ENCODE results near the gene MROH2A. TPM values are rescaled to one million over a fixed set of nuclear protein-coding genes. Genes with fewer than 3 reads are reported as not detected.
A peak's percentile ranks its signal among the peaks of the same experiment; 100 is the strongest.
"Not testable (repeated sequence)": the region's sequence is repeated elsewhere in the genome, so short reads cannot be mapped to it uniquely, and the experiment has no call there.

MROH2A gene
- total RNA-seq, 2 experiments from 2014 or later, result not detected

DNA sequence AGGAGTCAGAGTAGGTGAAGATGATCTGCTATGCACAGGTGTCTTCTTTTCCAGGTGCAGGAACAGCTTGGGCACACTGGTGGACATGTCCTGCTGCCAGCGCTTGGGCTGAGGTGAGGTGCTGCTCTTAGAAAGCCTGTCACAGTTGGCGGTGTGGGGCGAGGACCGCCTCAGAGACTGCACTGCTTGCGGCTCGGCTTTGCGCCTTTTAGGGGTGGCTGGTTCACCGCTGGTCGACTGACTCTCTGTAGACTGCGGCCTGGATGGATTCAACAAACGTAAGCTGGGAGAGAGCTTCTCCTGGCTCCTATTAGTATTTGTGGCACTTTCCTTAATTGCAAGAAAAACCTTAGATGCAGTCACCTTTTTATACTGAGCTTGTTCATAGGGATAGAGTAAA, 88.3 kb downstream of the MROH2A start:
- ATAC-seq (no peak), DNase-seq (no peak)
- H3K27ac Mint-ChIP-seq, result no peak overlapping the region
- intact Hi-C loops (cut with micrococcal nuclease), result no loop called here
- CTCF ChIA-PET, result interaction anchor here (1.5 to 3.0 kb wide), 2 partner anchors 9 to 11 kb away, joined by 4 to 23 read pairs; no protein-coding TSS in a partner anchor
- POLR2A ChIA-PET, result interaction anchor here (1.0 kb wide), 1 partner anchor 12 kb away, joined by 3 read pairs; the partner anchor contains the start of gene HJURP
- peaks cover 8% of the 10 kb centered on the region for H3K9me3 Mint-ChIP-seq
- H3K4me3 Mint-ChIP-seq, result no peak overlapping the region
- peaks cover 3% of the 10 kb centered on the region for H3K4me1 Mint-ChIP-seq (ENCODE audit: low read depth)
- H3K36me3 Mint-ChIP-seq (ENCODE audit: low read depth), result peaks cover 23% of the 10 kb centered on the region
- TF ChIP-seq, protein P1, sequence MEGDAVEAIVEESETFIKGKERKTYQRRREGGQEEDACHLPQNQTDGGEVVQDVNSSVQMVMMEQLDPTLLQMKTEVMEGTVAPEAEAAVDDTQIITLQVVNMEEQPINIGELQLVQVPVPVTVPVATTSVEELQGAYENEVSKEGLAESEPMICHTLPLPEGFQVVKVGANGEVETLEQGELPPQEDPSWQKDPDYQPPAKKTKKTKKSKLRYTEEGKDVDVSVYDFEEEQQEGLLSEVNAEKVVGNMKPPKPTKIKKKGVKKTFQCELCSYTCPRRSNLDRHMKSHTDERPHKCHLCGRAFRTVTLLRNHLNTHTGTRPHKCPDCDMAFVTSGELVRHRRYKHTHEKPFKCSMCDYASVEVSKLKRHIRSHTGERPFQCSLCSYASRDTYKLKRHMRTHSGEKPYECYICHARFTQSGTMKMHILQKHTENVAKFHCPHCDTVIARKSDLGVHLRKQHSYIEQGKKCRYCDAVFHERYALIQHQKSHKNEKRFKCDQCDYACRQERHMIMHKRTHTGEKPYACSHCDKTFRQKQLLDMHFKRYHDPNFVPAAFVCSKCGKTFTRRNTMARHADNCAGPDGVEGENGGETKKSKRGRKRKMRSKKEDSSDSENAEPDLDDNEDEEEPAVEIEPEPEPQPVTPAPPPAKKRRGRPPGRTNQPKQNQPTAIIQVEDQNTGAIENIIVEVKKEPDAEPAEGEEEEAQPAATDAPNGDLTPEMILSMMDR (IDR thresholded peaks at IDR 0.05), result no peak
- peaks cover 4% of the 10 kb centered on the region for H3K27me3 Mint-ChIP-seq

DNA sequence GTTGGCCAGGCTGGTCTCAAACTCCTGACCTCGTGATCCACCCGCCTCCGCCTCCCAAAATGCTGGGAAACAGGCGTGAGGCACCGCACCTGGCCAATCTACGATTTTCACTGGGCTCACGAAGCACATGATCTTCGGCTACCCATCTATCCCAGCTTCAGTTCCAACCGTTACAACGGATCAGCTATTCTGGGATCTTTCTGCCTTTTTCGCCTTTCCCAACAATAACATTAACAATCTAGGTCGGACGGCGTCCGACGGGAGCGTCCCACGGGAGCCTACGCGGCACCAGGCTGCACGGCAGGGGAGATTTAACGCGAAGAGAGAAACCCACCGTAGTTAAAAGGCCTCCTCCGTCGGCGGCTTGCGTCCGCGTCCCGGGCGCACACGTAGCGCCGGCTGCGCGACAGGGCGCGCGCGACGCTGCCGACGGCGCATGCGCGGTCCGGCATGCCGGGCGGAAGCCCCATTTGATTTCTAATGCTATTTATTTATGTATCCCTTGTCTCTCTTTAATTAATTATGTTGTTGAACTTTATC, 89.9 kb downstream of the MROH2A start, which contains the start of gene MSL3B:
Gene MSL3B, minus strand, starts transcription at position 394 of the 540 bp plus-strand sequence.
- H3K4me1 Mint-ChIP-seq (ENCODE audit: low read depth), result peaks cover 3% of the 10 kb centered on the region
- H3K4me3 Mint-ChIP-seq, result peak within 1 kb of the TSS; percentile 82
- TF ChIP-seq, protein P1 (IDR thresholded peaks at IDR 0.05), result no peak
- ATAC-seq, result peak; percentile 93
- peaks cover 8% of the 10 kb centered on the region for H3K9me3 Mint-ChIP-seq
- H3K27me3 Mint-ChIP-seq, result peaks cover 13% of the 10 kb centered on the region
- ChIA-PET CTCF (interaction anchor here (0.9 to 3.0 kb wide), 3 partner anchors 10 to 676 kb away, joined by 3 to 23 read pairs (median 3); no protein-coding TSS in a partner anchor), POLR2A (interaction anchor here (0.6 kb wide), 1 partner anchor 13 kb away, joined by 3 read pairs; no protein-coding TSS in a partner anchor)
- peaks cover 23% of the 10 kb centered on the region for H3K36me3 Mint-ChIP-seq (ENCODE audit: low read depth)
- intact Hi-C loops (cut with micrococcal nuclease), result no loop called here
- H3K27ac Mint-ChIP-seq, result peak within 1 kb of the TSS; percentile 83
- DNase-seq, result peak; percentile 58

DNA sequence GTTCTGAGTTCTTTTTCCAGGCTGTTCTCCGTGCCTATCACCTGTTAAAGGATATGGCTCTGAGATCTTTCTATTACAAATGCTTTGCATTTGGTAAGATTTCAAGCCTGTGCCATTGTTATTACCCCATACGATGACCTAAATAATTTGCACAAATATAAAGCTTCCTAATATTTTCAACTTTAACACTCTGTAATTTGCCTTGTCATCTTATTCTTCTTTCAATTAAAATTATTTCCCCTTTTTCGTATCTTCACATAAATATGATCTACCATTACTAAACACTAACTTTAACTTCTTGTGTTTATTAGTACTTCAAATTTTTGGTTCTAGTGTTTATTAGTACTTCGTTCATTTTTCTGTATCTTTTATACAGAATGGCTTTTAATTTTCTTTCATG, 93.3 kb downstream of the MROH2A start:
- Mint-ChIP-seq H3K4me1 (ENCODE audit: low read depth) (peaks cover 3% of the 10 kb centered on the region), H3K27me3 (peaks cover 27% of the 10 kb centered on the region), H3K9me3 (peaks cover 8% of the 10 kb centered on the region), H3K4me3 (no peak overlapping the region), H3K36me3 (ENCODE audit: low read depth) (peaks cover 15% of the 10 kb centered on the region), H3K27ac (no peak overlapping the region)
- CTCF ChIA-PET, result interaction anchor here (0.6 kb wide), 1 partner anchor 510 kb away, joined by 3 read pairs; no protein-coding TSS in a partner anchor
- TF ChIP-seq, protein P1 (IDR thresholded peaks at IDR 0.05), result no peak
- POLR2A ChIA-PET, result no interaction called here
- no peak for ATAC-seq
- intact Hi-C loops (cut with micrococcal nuclease), result no loop called here
- no peak for DNase-seq

DNA sequence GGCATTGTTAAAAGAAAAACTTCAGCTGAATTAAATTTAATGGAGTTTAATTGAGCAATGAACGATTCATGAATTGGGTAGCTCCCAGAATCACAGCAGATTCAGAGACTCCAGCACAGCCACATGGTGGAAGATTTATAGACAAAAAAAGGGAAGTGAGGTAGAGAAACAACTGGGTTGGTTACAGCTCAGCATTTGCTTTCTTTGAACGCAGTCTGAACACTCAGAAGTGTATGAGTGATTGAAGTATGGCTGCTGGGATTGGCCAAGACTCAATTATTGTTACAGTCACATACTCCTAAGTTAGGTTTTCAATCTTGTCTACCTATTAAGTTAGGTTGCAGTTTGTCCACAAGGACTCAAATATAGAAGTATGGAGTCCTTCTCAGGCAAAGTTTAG, 94.0 kb downstream of the MROH2A start:
- H3K36me3 Mint-ChIP-seq (ENCODE audit: low read depth); POLR2A ChIA-PET; H3K9me3 Mint-ChIP-seq; ATAC-seq; H3K27ac Mint-ChIP-seq; intact Hi-C loops (cut with micrococcal nuclease); H3K4me3 Mint-ChIP-seq; DNase-seq; H3K4me1 Mint-ChIP-seq (ENCODE audit: low read depth): not testable (repeated sequence)
- CTCF ChIA-PET, result interaction anchor here (0.6 kb wide), 1 partner anchor 510 kb away, joined by 3 read pairs; no protein-coding TSS in a partner anchor
- H3K27me3 Mint-ChIP-seq, result peaks cover 27% of the 10 kb centered on the region

DNA sequence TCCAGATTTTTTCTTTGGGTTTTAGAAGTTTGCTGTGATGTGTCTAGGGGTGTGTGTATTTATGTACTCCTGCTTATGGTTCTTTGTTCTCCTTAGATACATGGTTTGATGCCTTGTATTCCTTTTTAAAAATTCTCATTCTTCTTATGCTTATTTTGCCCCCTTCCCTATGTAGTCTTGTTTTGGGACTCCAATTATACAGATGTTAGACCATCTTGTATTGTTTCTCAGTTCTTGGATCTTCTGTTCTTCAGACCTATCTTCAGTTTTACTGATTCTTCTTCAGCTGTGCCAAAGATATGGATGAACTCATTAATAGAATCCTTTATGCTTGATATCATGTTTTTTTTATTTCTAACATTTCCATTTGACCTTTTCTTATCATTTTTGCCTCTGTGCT, 104.2 kb downstream of the MROH2A start:
- POLR2A ChIA-PET, result no interaction called here
- no peak for DNase-seq
- peaks cover 15% of the 10 kb centered on the region for H3K9me3 Mint-ChIP-seq
- no peak overlapping the region for H3K27ac Mint-ChIP-seq
- CTCF ChIA-PET, result no interaction called here
- no peaks in the 10 kb centered on the region for H3K36me3 Mint-ChIP-seq (ENCODE audit: low read depth)
- no peaks in the 10 kb centered on the region for H3K4me1 Mint-ChIP-seq (ENCODE audit: low read depth)
- H3K4me3 Mint-ChIP-seq, result no peak overlapping the region
- intact Hi-C loops (cut with micrococcal nuclease), result no loop called here
- peaks cover 17% of the 10 kb centered on the region for H3K27me3 Mint-ChIP-seq
- TF ChIP-seq, protein P1 (IDR thresholded peaks at IDR 0.05), result no peak
- ATAC-seq, result no peak

Other genes starting within 250 kb of the MROH2A start
- 10 to 100 TPM; 14.0 to 15.8 TPM for gene USP40, start 211.5 kb upstream of the MROH2A start, total RNA-seq
- gene UGT1A8, start 160.7 kb upstream of the MROH2A start, total RNA-seq, result not detected
- not detected for gene UGT1A10, start 141.9 kb upstream of the MROH2A start, total RNA-seq
- not detected for gene UGT1A9, start 106.4 kb upstream of the MROH2A start, total RNA-seq
- not detected for gene UGT1A7, start 96.4 kb upstream of the MROH2A start, total RNA-seq
- not detected for gene UGT1A6, start 85.4 kb upstream of the MROH2A start, total RNA-seq
- not detected for gene UGT1A5, start 65.4 kb upstream of the MROH2A start, total RNA-seq
- not detected for gene UGT1A4, start 59.6 kb upstream of the MROH2A start, total RNA-seq
- gene UGT1A3, start 49.3 kb upstream of the MROH2A start, total RNA-seq, result not detected
- gene UGT1A1, start 18.1 kb upstream of the MROH2A start, total RNA-seq, result not detected
- 10 to 100 TPM; 79.8 to 83.6 TPM for gene HJURP, start 76.2 kb downstream of the MROH2A start, total RNA-seq
- gene TRPM8, start 139.0 kb downstream of the MROH2A start, total RNA-seq, result not detected

Measured in activated CD8-positive, alpha-beta T cell treated with anti-CD3 and anti-CD28 coated beads for 36 hours (primary cell).